ENCODE data around the gene NEU2.

NEU2 gene

GRCh38 chr2:232993231-232993821 lies 39.1 kb upstream of the NEU2 start:
- Histone ChIP-seq H3K4me3 (replicated peaks; ENCODE audit: low read depth, low read length) (no peak overlapping the region), H3K36me3 (ENCODE audit: control insufficient read depth, insufficient read depth, low read length) (no peaks in the 10 kb centered on the region), H3K27me3 (replicated peaks; ENCODE audit: control insufficient read depth, insufficient read depth, low read length) (no peaks in the 10 kb centered on the region)
- no peak for DNase-seq (ENCODE audit: extremely low read depth, insufficient read length)
- no peak for TF ChIP-seq CTCF (IDR thresholded peaks at IDR 0.05; ENCODE audit: insufficient read depth, low read length, poor library complexity, severe bottlenecking)

- Histone ChIP-seq H3K4me3 (replicated peaks; ENCODE audit: low read depth, low read length) (no peak overlapping the region), H3K27me3 (replicated peaks; ENCODE audit: control insufficient read depth, insufficient read depth, low read length) (no peaks in the 10 kb centered on the region; the same call in 1 of the 2 replicates), H3K36me3 (ENCODE audit: control insufficient read depth, insufficient read depth, low read length) (no peaks in the 10 kb centered on the region)
- no peak for TF ChIP-seq CTCF (IDR thresholded peaks at IDR 0.05; ENCODE audit: insufficient read depth, low read length, poor library complexity, severe bottlenecking)
- no peak for DNase-seq (ENCODE audit: extremely low read depth, insufficient read length)
Observed at GRCh38 chr2:232994446-232994845, 38.0 kb upstream of the NEU2 start.

GRCh38 chr2:232997749-232998665 lies 34.5 kb upstream of the NEU2 start:
- TF ChIP-seq CTCF (IDR thresholded peaks at IDR 0.05; ENCODE audit: insufficient read depth, low read length, poor library complexity, severe bottlenecking), result no peak
- H3K4me3 ChIP-seq (replicated peaks; ENCODE audit: low read depth, low read length), result no peak overlapping the region
- no peak for DNase-seq (ENCODE audit: extremely low read depth, insufficient read length)

GRCh38 chr2:232998666-232998985 lies 33.8 kb upstream of the NEU2 start:
- no peak for DNase-seq (ENCODE audit: extremely low read depth, insufficient read length)
- no peaks in the 10 kb centered on the region for H3K36me3 ChIP-seq (ENCODE audit: control insufficient read depth, insufficient read depth, low read length)
- H3K4me3 ChIP-seq (replicated peaks; ENCODE audit: low read depth, low read length), result no peak overlapping the region
- no peaks in the 10 kb centered on the region; the same call in 1 of the 2 replicates for H3K27me3 ChIP-seq (replicated peaks; ENCODE audit: control insufficient read depth, insufficient read depth, low read length)
- no peak for TF ChIP-seq CTCF (IDR thresholded peaks at IDR 0.05; ENCODE audit: insufficient read depth, low read length, poor library complexity, severe bottlenecking)

More at GRCh38 chr2:232997749-232998665, 34.5 kb upstream of the NEU2 start:
- Histone ChIP-seq H3K27me3 (replicated peaks; ENCODE audit: control insufficient read depth, insufficient read depth, low read length) (no peaks in the 10 kb centered on the region; the same call in 1 of the 2 replicates), H3K36me3 (ENCODE audit: control insufficient read depth, insufficient read depth, low read length) (no peaks in the 10 kb centered on the region)

- no peaks in the 10 kb centered on the region; the same call in 1 of the 2 replicates for H3K27me3 ChIP-seq (replicated peaks; ENCODE audit: control insufficient read depth, insufficient read depth, low read length)
- no peaks in the 10 kb centered on the region for H3K36me3 ChIP-seq (ENCODE audit: control insufficient read depth, insufficient read depth, low read length)
- DNase-seq (ENCODE audit: extremely low read depth, insufficient read length), result no peak
- H3K4me3 ChIP-seq (replicated peaks; ENCODE audit: low read depth, low read length), result no peak overlapping the region
- TF ChIP-seq CTCF (IDR thresholded peaks at IDR 0.05; ENCODE audit: insufficient read depth, low read length, poor library complexity, severe bottlenecking), result peak; percentile 14
Observed at GRCh38 chr2:232999354-232999753, 33.1 kb upstream of the NEU2 start.

All from GM06990 (cell line).